PC-3 (cell line): ENCODE results near the gene COL1A1.

Source experiments
- EZH2 ChIP-seq: fragments of 300-600 bp; sonication (generic); IDR thresholded peaks from one replicate; pipeline ENCODE4 v1.6.1; 2017; ENCODE audit warnings: antibody characterized with exemption, mild to moderate bottlenecking, low read length; ENCODE audit not compliant: unreplicated experiment
- EZH2phosphoT487 ChIP-seq: fragments of 300-600 bp; sonication (generic); IDR thresholded peaks from 2 replicates; pipeline ENCODE4 v1.6.1; 2018; ENCODE audit warnings: mild to moderate bottlenecking, antibody characterized with exemption, low read length, borderline replicate concordance
- TF ChIP-seq, protein P1 (sequence below): fragments of 300-600 bp; sonication (generic); conservative IDR thresholded peaks from 2 replicates; pipeline ENCODE4 v1.5.1; 2017; ENCODE audit warnings: antibody characterized with exemption, low read depth, mild to moderate bottlenecking, low read length

DNA sequence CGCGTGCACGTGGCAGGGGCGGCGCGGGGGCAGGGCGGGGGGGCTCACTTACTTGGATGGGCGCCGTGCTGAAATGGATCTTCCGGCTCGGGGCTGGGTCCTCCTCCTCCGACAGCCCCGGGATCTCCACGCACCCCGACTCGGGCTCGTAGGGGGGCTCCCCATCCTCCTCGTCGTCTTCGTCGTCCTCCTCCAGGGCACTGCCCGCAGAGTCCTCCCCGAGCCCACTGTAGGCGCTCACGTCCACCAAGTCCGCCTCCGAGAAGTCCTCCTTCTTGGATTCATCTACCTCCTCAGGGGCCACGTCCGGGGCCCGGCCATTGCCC, 52.4 kb downstream of the COL1A1 start:
- TF ChIP-seq EZH2phosphoT487 (no peak), EZH2 (no peak)
- TF ChIP-seq, protein P1, sequence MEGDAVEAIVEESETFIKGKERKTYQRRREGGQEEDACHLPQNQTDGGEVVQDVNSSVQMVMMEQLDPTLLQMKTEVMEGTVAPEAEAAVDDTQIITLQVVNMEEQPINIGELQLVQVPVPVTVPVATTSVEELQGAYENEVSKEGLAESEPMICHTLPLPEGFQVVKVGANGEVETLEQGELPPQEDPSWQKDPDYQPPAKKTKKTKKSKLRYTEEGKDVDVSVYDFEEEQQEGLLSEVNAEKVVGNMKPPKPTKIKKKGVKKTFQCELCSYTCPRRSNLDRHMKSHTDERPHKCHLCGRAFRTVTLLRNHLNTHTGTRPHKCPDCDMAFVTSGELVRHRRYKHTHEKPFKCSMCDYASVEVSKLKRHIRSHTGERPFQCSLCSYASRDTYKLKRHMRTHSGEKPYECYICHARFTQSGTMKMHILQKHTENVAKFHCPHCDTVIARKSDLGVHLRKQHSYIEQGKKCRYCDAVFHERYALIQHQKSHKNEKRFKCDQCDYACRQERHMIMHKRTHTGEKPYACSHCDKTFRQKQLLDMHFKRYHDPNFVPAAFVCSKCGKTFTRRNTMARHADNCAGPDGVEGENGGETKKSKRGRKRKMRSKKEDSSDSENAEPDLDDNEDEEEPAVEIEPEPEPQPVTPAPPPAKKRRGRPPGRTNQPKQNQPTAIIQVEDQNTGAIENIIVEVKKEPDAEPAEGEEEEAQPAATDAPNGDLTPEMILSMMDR, result no peak
